Stimulated activated CD4-positive, alpha-beta T cell treated with anti-CD3 and anti-CD28 coated beads, TNF-alpha, amount 100 ng/mL, for 24 hours (primary cell): ENCODE data around the gene DCN.

ENCODE experiments used
- DNase-seq, 3 experiments: peaks; one replicate each; pipeline ENCODE4 v3.0.0-alpha.2; 2020; ENCODE audit warnings: low read depth in 3 of 3

The DCN gene

DNA sequence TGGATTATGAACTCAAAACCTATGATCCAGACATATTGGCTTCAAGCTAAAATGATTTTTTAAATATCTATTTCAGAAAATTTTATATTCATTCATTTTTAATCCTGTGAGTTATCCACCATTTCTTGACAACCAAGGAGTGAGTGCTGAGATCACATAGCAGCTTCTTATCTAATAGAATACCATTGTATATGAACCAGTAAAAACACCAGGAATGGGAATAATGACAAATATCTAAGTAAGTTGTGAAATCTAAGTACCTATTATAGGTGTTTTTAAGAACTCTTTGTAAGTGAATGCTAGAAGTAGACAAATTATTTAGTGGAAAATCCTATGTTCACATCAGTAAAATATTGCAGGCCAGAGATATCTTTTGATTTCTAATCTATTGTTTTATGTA is 79.5 kb downstream of the DCN start:
- DNase-seq = no peak

DNA sequence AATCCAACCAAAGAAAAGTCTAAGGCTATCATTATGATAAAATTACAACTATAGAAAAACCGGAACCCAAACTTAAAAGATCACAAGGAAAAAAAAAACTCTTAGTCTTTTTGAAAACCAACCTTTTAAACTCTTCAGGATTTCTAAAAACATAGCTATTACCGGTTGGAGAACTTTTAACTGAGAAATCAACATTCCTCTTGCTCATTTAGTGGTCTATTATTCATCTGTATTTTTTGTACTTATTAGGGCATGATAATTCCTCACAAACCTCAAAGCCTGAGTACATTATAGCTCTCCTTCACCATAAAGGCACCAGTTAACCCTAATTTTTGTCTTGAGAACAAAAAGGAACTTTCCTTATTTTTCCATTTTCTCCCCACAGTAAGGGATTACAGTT is 81.7 kb downstream of the DCN start:
- DNase-seq = no peak

DNA sequence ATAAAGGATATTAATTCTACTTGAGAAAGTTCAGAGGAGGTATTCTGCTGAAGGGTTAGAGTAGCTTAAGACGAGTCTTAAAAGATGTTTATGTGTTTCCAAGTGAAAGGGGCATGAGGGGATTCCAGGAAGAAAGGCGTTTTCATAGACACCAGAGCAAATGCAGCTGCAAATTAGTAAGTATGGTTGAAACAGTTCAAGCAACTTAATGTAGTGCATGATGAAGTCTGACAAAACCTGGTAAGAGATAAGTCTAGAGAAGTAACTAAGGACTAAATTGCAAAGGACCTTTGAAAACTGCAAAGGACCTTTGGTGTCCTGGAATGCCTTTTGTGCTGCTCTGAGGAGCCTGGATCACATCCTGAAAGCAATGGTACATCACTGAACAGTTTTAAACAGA is 82.8 kb downstream of the DCN start:
- no peak for DNase-seq

- DNase-seq = no peak
These were observed 83.3 kb downstream of the DCN start for GRCh38 chr12:91099341-91099740.

DNA sequence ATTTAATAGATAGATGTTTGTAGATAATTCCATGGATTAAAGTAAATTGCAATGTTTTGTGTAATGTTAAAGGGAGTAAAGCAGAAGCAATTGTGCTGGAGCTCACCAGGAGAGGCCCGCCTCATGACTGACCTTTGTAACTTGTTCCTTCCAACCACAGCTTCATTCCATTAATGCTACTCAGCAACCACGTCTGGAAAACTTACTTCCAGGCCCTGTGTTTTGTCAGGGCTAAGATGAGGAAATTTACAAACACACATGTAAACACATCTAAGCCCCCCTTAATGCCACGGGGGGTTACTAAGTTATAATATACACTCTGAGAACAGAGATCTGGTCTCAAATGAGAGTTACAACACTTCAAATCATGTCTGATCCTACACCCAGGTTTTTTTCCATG is 83.7 kb downstream of the DCN start:
- DNase-seq = no peak

DNA sequence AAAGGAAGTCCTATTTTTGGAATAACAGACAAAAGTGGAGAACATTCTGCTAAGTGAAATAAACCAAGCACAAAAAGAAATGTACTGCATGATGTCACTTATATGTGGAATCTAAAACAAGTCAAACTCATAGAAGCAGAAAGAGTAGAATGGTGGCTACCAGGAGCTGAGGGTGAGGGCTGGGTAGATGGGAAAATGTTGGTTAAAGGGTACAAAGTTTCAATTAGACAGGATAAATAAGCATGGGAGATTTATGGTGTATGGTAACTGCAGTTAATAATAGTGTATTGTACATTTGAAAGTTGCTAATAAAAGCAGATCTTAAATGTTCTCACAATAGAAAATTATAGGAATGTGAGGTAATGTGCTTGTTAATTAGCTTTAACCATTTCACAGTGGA is 84.2 kb downstream of the DCN start:
- DNase-seq = no peak

- no peak for DNase-seq
These were observed 87.7 kb downstream of the DCN start for GRCh38 chr12:91094957-91095356.

- no peak for DNase-seq
These were observed 88.5 kb downstream of the DCN start for GRCh38 chr12:91094032-91094662.

DNA sequence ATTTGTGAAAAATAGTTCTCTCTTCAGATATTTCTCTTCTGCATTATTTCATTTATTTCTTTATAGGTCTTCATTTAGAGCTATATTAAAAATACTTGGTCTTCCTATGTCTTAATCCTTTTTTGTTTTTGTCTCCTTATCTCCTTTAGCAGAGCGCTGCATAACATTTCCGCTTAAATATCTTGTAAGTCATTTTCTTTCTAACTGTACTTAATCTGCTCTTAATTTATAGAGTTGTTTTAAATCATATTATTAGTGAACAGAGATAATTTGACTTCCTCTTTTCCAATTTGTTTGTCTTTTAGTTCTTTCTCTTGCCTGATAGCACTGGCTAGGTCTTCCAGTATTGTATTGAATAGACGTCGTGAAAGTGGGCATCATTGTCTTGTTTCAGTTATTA is 89.3 kb downstream of the DCN start:
- DNase-seq = no peak

DNA sequence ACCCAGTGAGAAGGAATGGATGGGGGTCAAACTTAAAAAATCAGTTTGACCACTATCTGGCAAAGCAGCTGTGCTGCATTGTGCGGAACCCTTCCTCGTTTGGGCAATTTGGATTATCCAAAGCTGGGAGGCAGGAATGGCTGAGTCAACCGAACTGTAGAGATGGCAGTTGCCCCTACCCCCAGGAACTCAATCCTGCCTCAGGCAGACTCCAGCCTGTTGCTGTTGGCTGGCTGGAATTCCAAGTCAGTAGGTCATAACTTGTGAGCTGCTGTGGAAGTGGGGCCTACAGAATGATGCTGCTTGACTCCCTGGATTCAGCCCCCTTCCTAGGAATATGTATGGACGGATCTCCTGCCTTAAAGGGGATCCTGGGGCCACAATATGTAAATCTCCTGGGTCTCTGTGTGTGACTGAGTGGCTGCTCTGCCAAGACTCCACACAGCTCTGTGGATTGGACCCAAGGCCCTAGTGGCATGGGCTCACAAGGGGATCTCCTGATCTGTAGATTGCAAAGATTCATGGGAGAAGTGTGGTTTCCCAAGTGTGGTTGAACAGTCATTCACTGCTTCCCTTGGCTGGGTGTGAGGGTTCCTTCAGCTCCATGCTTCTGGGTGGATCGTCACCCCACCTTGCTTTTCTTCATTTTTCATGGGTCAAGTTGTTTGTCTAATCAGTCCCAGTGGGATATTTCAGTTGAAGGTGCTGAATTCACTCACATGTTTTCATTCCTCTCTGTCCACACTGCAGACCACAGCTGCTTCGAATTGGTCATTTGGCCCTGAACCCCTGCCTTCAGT is 90.5 kb downstream of the DCN start:
- no peak for DNase-seq
